GM12892 (cell line): Measurements from ENCODE around the gene DMBX1.
A peak's percentile ranks its signal among the peaks of the same experiment; 100 is the strongest.

Experiments used
- DNase-seq: peaks from one replicate; pipeline ENCODE4 v3.0.0; 2011; ENCODE audit not compliant: insufficient read length
- FAIRE-seq: peaks from 2 replicates; lab custom pipeline; 2011; peaks lifted over from hg19 to GRCh38; lab: Jason Lieb, UNC
- POLR2A ChIP-seq: IDR thresholded peaks from 2 replicates; pipeline ENCODE4 v1.6.1; 2011; ENCODE audit warnings: low read depth, low read length, control low read depth
- POLR2AphosphoS5 ChIP-seq: IDR thresholded peaks from 2 replicates; pipeline ENCODE4 v1.6.1; 2011; ENCODE audit warnings: low read depth, low read length, control low read depth
- TAF1 ChIP-seq: IDR thresholded peaks from 2 replicates; pipeline ENCODE4 v1.6.1; 2011; ENCODE audit warnings: low read depth, mild to moderate bottlenecking, control low read depth, low read length, borderline replicate concordance

DMBX1 gene

GRCh38 chr1:46464013-46464548, 25.6 kb upstream of the DMBX1 start:
- DNase-seq (no peak), FAIRE-seq (no peak)
- TF ChIP-seq POLR2A (no peak), POLR2AphosphoS5 (no peak), TAF1 (no peak)

- FAIRE-seq (no peak), DNase-seq (no peak)
- no peak for TF ChIP-seq POLR2A
- TF ChIP-seq TAF1: no peak
- TF ChIP-seq POLR2AphosphoS5: no peak
Measured at GRCh38 chr1:46464915-46465314, 24.7 kb upstream of the DMBX1 start.

- FAIRE-seq: no peak
- no peak for DNase-seq
- TF ChIP-seq POLR2A (no peak), TAF1 (no peak), POLR2AphosphoS5 (no peak)
Measured at GRCh38 chr1:46465981-46466476, 23.6 kb upstream of the DMBX1 start.

GRCh38 chr1:46466477-46467182, 23.0 kb upstream of the DMBX1 start:
- FAIRE-seq: no peak
- no peak for TF ChIP-seq POLR2AphosphoS5
- no peak for TF ChIP-seq POLR2A
- TF ChIP-seq TAF1: no peak
- no peak for DNase-seq

- no peak for TF ChIP-seq POLR2AphosphoS5
- no peak for TF ChIP-seq TAF1
- TF ChIP-seq POLR2A: no peak
- DNase-seq (no peak), FAIRE-seq (no peak)
Measured at GRCh38 chr1:46467183-46467504, 22.5 kb upstream of the DMBX1 start.

GRCh38 chr1:46469881-46470280, 19.8 kb upstream of the DMBX1 start:
- no peak for TF ChIP-seq POLR2AphosphoS5
- TF ChIP-seq TAF1: no peak
- TF ChIP-seq POLR2A: no peak
- DNase-seq (no peak), FAIRE-seq (no peak)

GRCh38 chr1:46471848-46472492, 17.7 kb upstream of the DMBX1 start:
- TF ChIP-seq POLR2A: no peak
- no peak for TF ChIP-seq TAF1
- TF ChIP-seq POLR2AphosphoS5: no peak
- DNase-seq (no peak), FAIRE-seq (no peak)

GRCh38 chr1:46472498-46473181, 17.0 kb upstream of the DMBX1 start:
- TF ChIP-seq POLR2A (no peak), POLR2AphosphoS5 (no peak), TAF1 (no peak)
- no peak for FAIRE-seq

GRCh38 chr1:46473991-46474390, 15.6 kb upstream of the DMBX1 start:
- DNase-seq (no peak), FAIRE-seq (no peak)
- TF ChIP-seq POLR2AphosphoS5 (no peak), TAF1 (no peak), POLR2A (no peak)

More at GRCh38 chr1:46472498-46473181, 17.0 kb upstream of the DMBX1 start:
- no peak for DNase-seq

- TF ChIP-seq POLR2A (no peak), TAF1 (no peak), POLR2AphosphoS5 (no peak)
- FAIRE-seq (no peak), DNase-seq (no peak)
Measured at GRCh38 chr1:46474570-46474969, 15.1 kb upstream of the DMBX1 start.

GRCh38 chr1:46476673-46477072, 13.0 kb upstream of the DMBX1 start:
- FAIRE-seq (no peak), DNase-seq (no peak)
- TF ChIP-seq POLR2AphosphoS5 (no peak), POLR2A (no peak), TAF1 (no peak)

- DNase-seq (peak; percentile 83), FAIRE-seq (peak; percentile 90)
- TF ChIP-seq POLR2AphosphoS5 (no peak), TAF1 (no peak), POLR2A (no peak)
Measured at GRCh38 chr1:46477153-46477929, 12.3 kb upstream of the DMBX1 start.
